Measurements from ENCODE around the gene STAT3.

The STAT3 gene

GRCh38 chr17:42287977-42288802 is 100.1 kb downstream of the STAT3 start, which contains the start of gene STAT5A:
Gene STAT5A, plus strand, starts transcription at chr17:42288498. Its CDS starts 914 bp downstream, at chr17:42289412.
- H3K27me3 Mint-ChIP-seq (ENCODE audit: low read depth) = no peaks in the 10 kb centered on the region
- peak within 1 kb of the TSS; percentile 92 for H3K27ac Mint-ChIP-seq
- H3K9me3 Mint-ChIP-seq = no peaks in the 10 kb centered on the region
- H3K4me1 Mint-ChIP-seq (ENCODE audit: low read depth) = peaks cover 46% of the 10 kb centered on the region
- peak; percentile 79 for DNase-seq (ENCODE audit: low spot score)
- peak within 1 kb of the TSS; percentile 93 for H3K4me3 Mint-ChIP-seq
- H3K36me3 Mint-ChIP-seq (ENCODE audit: low read depth) = peaks cover 25% of the 10 kb centered on the region

- H3K27ac Mint-ChIP-seq = peak overlapping the region; percentile 92
- no peaks in the 10 kb centered on the region for H3K27me3 Mint-ChIP-seq (ENCODE audit: low read depth)
- H3K9me3 Mint-ChIP-seq = no peaks in the 10 kb centered on the region
- peaks cover 20% of the 10 kb centered on the region for H3K36me3 Mint-ChIP-seq (ENCODE audit: low read depth)
- H3K4me3 Mint-ChIP-seq = peak overlapping the region; percentile 90
- peak; percentile 45 for DNase-seq (ENCODE audit: low spot score)
- peaks cover 46% of the 10 kb centered on the region for H3K4me1 Mint-ChIP-seq (ENCODE audit: low read depth)
Observed at GRCh38 chr17:42287305-42287976, 100.8 kb downstream of the STAT3 start.

- H3K4me3 Mint-ChIP-seq = peak overlapping the region; percentile 90
- DNase-seq (ENCODE audit: low spot score) = no peak
- H3K27me3 Mint-ChIP-seq (ENCODE audit: low read depth) = no peaks in the 10 kb centered on the region
- H3K9me3 Mint-ChIP-seq = no peaks in the 10 kb centered on the region
- H3K36me3 Mint-ChIP-seq (ENCODE audit: low read depth) = peaks cover 13% of the 10 kb centered on the region
- peaks cover 42% of the 10 kb centered on the region for H3K4me1 Mint-ChIP-seq (ENCODE audit: low read depth)
- peak overlapping the region; percentile 92 for H3K27ac Mint-ChIP-seq
Observed at GRCh38 chr17:42286411-42287221, 101.6 kb downstream of the STAT3 start.

GRCh38 chr17:42285346-42286050 is 102.7 kb downstream of the STAT3 start:
- peaks cover 7% of the 10 kb centered on the region for H3K36me3 Mint-ChIP-seq (ENCODE audit: low read depth)
- no peaks in the 10 kb centered on the region for H3K9me3 Mint-ChIP-seq
- no peaks in the 10 kb centered on the region for H3K27me3 Mint-ChIP-seq (ENCODE audit: low read depth)
- peak overlapping the region; percentile 45 for H3K27ac Mint-ChIP-seq
- DNase-seq (ENCODE audit: low spot score) = no peak
- H3K4me3 Mint-ChIP-seq = no peak overlapping the region
- peaks cover 37% of the 10 kb centered on the region for H3K4me1 Mint-ChIP-seq (ENCODE audit: low read depth)

GRCh38 chr17:42284566-42284965 is 103.7 kb downstream of the STAT3 start:
- H3K27ac Mint-ChIP-seq = no peak overlapping the region
- peaks cover 28% of the 10 kb centered on the region for H3K4me1 Mint-ChIP-seq (ENCODE audit: low read depth)

GRCh38 chr17:42284024-42284369 is 104.2 kb downstream of the STAT3 start:
- Mint-ChIP-seq H3K27me3 (ENCODE audit: low read depth) (no peaks in the 10 kb centered on the region), H3K36me3 (ENCODE audit: low read depth) (peaks cover under 1% of the 10 kb centered on the region), H3K4me1 (ENCODE audit: low read depth) (peaks cover 23% of the 10 kb centered on the region), H3K27ac (no peak overlapping the region), H3K9me3 (no peaks in the 10 kb centered on the region), H3K4me3 (no peak overlapping the region)
- no peak for DNase-seq (ENCODE audit: low spot score)

More at GRCh38 chr17:42284566-42284965, 103.7 kb downstream of the STAT3 start:
- H3K4me3 Mint-ChIP-seq = no peak overlapping the region
- DNase-seq (ENCODE audit: low spot score) = no peak
- no peaks in the 10 kb centered on the region for H3K27me3 Mint-ChIP-seq (ENCODE audit: low read depth)
- no peaks in the 10 kb centered on the region for H3K9me3 Mint-ChIP-seq
- peaks cover 2% of the 10 kb centered on the region for H3K36me3 Mint-ChIP-seq (ENCODE audit: low read depth)

GRCh38 chr17:42283241-42284023 is 104.8 kb downstream of the STAT3 start:
- Mint-ChIP-seq H3K9me3 (no peaks in the 10 kb centered on the region), H3K36me3 (ENCODE audit: low read depth) (no peaks in the 10 kb centered on the region), H3K4me1 (ENCODE audit: low read depth) (peaks cover 21% of the 10 kb centered on the region), H3K27ac (peak overlapping the region; percentile 7), H3K4me3 (no peak overlapping the region), H3K27me3 (ENCODE audit: low read depth) (no peaks in the 10 kb centered on the region)
- no peak for DNase-seq (ENCODE audit: low spot score)

GRCh38 chr17:42282478-42283080 is 105.7 kb downstream of the STAT3 start:
- Mint-ChIP-seq H3K36me3 (ENCODE audit: low read depth) (no peaks in the 10 kb centered on the region), H3K27me3 (ENCODE audit: low read depth) (no peaks in the 10 kb centered on the region), H3K27ac (peak overlapping the region; percentile 3), H3K9me3 (no peaks in the 10 kb centered on the region), H3K4me3 (no peak overlapping the region), H3K4me1 (ENCODE audit: low read depth) (peaks cover 20% of the 10 kb centered on the region)
- DNase-seq (ENCODE audit: low spot score) = no peak

- H3K4me1 Mint-ChIP-seq (ENCODE audit: low read depth) = peaks cover 16% of the 10 kb centered on the region
- H3K27ac Mint-ChIP-seq = no peak overlapping the region
- no peaks in the 10 kb centered on the region for H3K36me3 Mint-ChIP-seq (ENCODE audit: low read depth)
- H3K9me3 Mint-ChIP-seq = no peaks in the 10 kb centered on the region
- no peak overlapping the region for H3K4me3 Mint-ChIP-seq
- H3K27me3 Mint-ChIP-seq (ENCODE audit: low read depth) = no peaks in the 10 kb centered on the region
- no peak for DNase-seq (ENCODE audit: low spot score)
Observed at GRCh38 chr17:42281571-42282096, 106.6 kb downstream of the STAT3 start.

GRCh38 chr17:42279776-42280630 is 108.2 kb downstream of the STAT3 start:
- no peak overlapping the region for H3K4me3 Mint-ChIP-seq
- no peak for DNase-seq (ENCODE audit: low spot score)
- peaks cover 4% of the 10 kb centered on the region for H3K36me3 Mint-ChIP-seq (ENCODE audit: low read depth)
- no peak overlapping the region for H3K27ac Mint-ChIP-seq
- no peaks in the 10 kb centered on the region for H3K9me3 Mint-ChIP-seq
- peaks cover 11% of the 10 kb centered on the region for H3K4me1 Mint-ChIP-seq (ENCODE audit: low read depth)
- H3K27me3 Mint-ChIP-seq (ENCODE audit: low read depth) = no peaks in the 10 kb centered on the region

GRCh38 chr17:42277342-42277712 is 110.9 kb downstream of the STAT3 start:
- H3K4me1 Mint-ChIP-seq (ENCODE audit: low read depth) = peaks cover 29% of the 10 kb centered on the region
- H3K4me3 Mint-ChIP-seq = peak overlapping the region; percentile 87
- DNase-seq (ENCODE audit: low spot score) = no peak
- H3K27me3 Mint-ChIP-seq (ENCODE audit: low read depth) = no peaks in the 10 kb centered on the region
- H3K27ac Mint-ChIP-seq = peak overlapping the region; percentile 87
- H3K36me3 Mint-ChIP-seq (ENCODE audit: low read depth) = peaks cover 10% of the 10 kb centered on the region
- H3K9me3 Mint-ChIP-seq = no peaks in the 10 kb centered on the region
